ENCODE data around the gene TRIM29.

The TRIM29 gene

GRCh38 chr11:120123946-120124345 is 14.0 kb downstream of the TRIM29 start:
- in situ Hi-C loops (cut with MboI; ENCODE audit: low sequenced_read_pairs), result no loop called here

- in situ Hi-C loops (cut with MboI; ENCODE audit: low sequenced_read_pairs), result no loop called here
Observed at GRCh38 chr11:120122924-120123683, 14.8 kb downstream of the TRIM29 start.

- in situ Hi-C loops (cut with MboI; ENCODE audit: low sequenced_read_pairs), result no loop called here
Observed at GRCh38 chr11:120121914-120122473, 15.9 kb downstream of the TRIM29 start.

GRCh38 chr11:120121336-120121735 is 16.6 kb downstream of the TRIM29 start:
- in situ Hi-C loops (cut with MboI; ENCODE audit: low sequenced_read_pairs), result no loop called here

DNA sequence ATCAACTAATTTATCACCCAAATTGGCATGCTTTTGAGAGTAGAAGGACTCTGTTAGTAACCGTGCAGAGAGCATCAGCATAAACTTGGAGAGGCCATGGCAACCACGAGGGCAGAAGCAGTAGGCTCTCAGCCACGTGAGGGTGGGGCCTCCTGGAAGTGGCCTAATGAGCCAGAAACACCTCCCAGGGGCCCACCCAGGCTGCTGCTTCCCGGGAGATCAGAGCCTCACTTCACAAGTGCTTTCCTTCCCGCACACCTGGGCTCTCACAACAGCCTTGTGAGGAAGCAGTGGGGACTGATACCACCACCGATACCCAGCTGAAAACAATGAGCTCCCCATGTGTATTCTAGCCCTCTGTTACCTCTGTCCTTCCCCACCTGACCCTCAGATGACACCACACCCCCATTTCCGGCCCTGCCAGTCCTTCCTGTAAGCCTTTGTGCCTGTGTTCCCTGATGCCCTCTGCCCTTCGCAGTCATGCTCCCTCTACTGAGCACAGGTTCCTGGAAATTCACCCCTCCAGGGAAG is 17.0 kb downstream of the TRIM29 start:
- in situ Hi-C loops (cut with MboI; ENCODE audit: low sequenced_read_pairs), result no loop called here

DNA sequence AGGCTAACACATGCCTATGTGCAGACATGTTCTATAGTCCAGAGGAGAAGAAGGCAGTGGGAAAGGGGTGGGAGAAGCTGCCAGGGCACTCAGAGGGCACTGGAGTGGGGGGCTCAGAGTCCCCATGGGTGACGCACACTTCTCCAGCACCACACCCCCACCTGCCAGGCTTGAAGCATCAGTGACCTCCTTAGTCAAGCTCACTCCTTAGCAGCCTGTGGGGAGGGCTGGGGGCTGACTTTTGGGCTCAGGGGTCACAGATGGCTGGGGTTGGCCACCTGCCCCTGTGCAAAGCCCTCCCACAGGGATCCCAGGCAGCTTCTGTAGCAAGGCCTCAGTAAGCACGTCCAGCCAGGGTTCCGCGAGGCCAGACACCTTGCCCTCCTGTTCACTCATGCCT is 18.8 kb downstream of the TRIM29 start:
- in situ Hi-C loops (cut with MboI; ENCODE audit: low sequenced_read_pairs), result no loop called here

GRCh38 chr11:120117991-120118390 is 19.9 kb downstream of the TRIM29 start:
- in situ Hi-C loops (cut with MboI; ENCODE audit: low sequenced_read_pairs), result no loop called here

- in situ Hi-C loops (cut with MboI; ENCODE audit: low sequenced_read_pairs), result no loop called here
Observed at GRCh38 chr11:120116966-120117365, 20.9 kb downstream of the TRIM29 start.

DNA sequence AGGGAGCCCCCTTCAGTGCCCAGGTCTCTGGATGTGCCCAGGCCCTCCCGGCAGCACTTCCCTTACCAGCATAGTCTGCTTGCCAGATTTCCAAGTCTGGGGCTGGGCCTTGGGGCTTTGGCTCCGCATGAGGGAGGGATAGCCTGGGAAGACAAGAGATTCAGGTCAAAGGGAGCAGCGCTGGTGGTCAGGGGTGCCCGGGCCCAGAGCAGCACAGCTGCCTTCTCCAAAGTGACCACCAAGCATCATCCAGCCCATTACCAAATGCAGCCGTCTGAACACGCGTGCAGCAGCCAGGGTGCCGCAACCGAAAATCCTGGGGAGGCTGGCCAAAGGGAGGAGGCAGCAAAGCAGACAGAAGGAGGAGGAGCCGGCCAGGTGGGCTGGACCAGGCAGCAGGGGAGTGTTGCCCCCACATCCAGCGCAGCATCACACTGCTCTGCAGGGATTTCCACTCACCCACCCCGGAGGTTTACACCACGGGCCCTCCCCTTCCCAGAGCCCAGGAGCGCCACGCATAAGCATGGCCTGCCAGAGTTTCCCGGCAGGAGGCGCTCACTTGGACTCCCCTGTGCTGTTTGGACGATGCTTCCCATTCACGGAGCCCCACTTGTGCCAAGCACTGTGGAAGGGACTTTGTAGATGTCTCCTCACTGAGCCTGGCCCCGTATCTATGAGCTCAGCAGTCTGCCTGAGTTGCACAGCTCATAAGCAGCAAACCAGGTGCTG is 22.5 kb downstream of the TRIM29 start:
- in situ Hi-C loops (cut with MboI; ENCODE audit: low sequenced_read_pairs), result no loop called here

- in situ Hi-C loops (cut with MboI; ENCODE audit: low sequenced_read_pairs), result no loop called here
Observed at GRCh38 chr11:120112174-120112796, 25.6 kb downstream of the TRIM29 start.

DNA sequence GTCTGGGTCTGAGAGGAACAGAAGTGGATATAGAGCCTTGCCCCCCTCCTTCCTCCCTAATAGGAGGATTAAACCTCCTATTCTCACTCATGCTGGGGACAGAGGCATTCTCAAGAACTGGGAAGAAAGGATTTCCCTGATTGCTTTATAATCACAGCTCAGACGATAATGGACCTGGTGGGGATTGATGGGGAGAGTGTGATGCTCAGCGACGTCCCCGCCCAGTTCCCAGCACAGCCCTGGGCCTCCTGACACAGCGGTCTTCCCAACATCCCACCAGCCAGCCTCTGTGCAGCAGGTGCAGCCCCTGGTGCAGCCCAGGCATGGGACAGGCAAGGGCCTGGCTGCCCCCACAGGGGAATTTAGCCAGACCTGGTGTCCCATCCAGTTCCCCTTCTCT is 28.4 kb downstream of the TRIM29 start:
- in situ Hi-C loops (cut with MboI; ENCODE audit: low sequenced_read_pairs), result no loop called here

DNA sequence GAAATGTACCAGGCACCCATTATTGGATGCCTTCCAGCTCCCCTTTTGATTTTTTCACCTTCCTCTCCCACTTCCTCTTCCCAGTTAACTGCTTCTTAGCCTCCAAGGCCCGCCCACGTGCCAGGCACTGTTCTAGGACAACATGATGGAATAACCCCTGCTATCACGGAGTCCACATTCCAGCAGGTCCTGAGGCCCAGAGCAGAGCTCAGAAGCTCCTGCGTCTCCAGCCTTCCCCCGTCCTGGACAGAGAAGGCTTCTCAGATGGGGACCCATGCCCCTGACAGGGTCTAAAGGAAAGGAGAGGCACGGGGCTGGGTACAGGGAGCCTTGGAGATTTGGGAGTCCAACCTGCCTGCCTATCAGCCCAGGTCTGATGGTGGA is 29.1 kb downstream of the TRIM29 start:
- in situ Hi-C loops (cut with MboI; ENCODE audit: low sequenced_read_pairs), result no loop called here

- in situ Hi-C loops (cut with MboI; ENCODE audit: low sequenced_read_pairs), result no loop called here
Observed at GRCh38 chr11:120108154-120108784, 29.6 kb downstream of the TRIM29 start.

GRCh38 chr11:120107692-120108091 is 30.2 kb downstream of the TRIM29 start:
- in situ Hi-C loops (cut with MboI; ENCODE audit: low sequenced_read_pairs), result no loop called here

GRCh38 chr11:120106354-120107150 is 31.4 kb downstream of the TRIM29 start:
- in situ Hi-C loops (cut with MboI; ENCODE audit: low sequenced_read_pairs), result no loop called here

GRCh38 chr11:120105576-120105975 is 32.3 kb downstream of the TRIM29 start:
- in situ Hi-C loops (cut with MboI; ENCODE audit: low sequenced_read_pairs), result no loop called here

GRCh38 chr11:120104041-120104565 is 33.8 kb downstream of the TRIM29 start:
- in situ Hi-C loops (cut with MboI; ENCODE audit: low sequenced_read_pairs), result no loop called here

DNA sequence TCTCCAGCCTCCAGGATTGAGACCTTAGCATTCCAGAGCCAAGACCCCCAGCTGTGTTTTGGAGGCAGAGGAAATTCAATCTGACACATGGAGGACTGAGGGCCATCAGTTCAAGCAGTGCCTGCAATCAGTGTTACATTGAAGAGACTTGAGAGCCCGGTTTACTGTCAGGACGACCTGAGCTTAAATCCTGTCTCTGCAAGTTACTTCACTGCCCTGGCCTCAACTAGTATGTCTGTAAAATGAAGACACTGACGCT is 35.1 kb downstream of the TRIM29 start:
- in situ Hi-C loops (cut with MboI; ENCODE audit: low sequenced_read_pairs), result no loop called here

- in situ Hi-C loops (cut with MboI; ENCODE audit: low sequenced_read_pairs), result no loop called here
Observed at GRCh38 chr11:120102050-120102863, 35.7 kb downstream of the TRIM29 start.

All from hTERT RPE-1 (cell line).